Endometrium (tissue), 2 donors: ENCODE results near the gene THSD4.

Experiments
- FAIRE-seq: peaks from 2 replicates; lab custom pipeline; 2012; peaks lifted over from hg19 to GRCh38; lab: Jason Lieb, UNC
- donor health status: control.
- donor health status: control.

The THSD4 gene

GRCh38 chr15:71753346-71753745, 638.1 kb downstream of the THSD4 start:
- no peak for FAIRE-seq

DNA sequence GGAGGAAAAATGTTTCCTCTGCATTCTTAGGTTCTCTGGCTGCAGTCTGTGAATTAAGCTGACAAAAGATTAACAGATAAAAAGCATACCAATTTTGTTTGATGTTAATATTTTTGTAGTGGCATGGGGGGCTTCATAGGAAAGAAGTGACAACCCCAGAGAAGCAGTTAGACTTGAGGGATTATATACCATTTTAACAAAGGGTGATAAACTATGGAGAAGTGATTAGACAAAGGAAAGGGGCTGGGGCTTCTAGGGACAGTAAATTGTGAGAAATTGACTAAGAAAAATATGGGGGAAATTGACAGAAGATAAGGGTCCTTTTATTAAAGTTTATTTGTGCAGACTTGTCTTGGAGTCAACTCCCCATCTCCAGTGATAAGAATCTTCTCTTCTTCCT, 639.4 kb downstream of the THSD4 start:
- no peak for FAIRE-seq

DNA sequence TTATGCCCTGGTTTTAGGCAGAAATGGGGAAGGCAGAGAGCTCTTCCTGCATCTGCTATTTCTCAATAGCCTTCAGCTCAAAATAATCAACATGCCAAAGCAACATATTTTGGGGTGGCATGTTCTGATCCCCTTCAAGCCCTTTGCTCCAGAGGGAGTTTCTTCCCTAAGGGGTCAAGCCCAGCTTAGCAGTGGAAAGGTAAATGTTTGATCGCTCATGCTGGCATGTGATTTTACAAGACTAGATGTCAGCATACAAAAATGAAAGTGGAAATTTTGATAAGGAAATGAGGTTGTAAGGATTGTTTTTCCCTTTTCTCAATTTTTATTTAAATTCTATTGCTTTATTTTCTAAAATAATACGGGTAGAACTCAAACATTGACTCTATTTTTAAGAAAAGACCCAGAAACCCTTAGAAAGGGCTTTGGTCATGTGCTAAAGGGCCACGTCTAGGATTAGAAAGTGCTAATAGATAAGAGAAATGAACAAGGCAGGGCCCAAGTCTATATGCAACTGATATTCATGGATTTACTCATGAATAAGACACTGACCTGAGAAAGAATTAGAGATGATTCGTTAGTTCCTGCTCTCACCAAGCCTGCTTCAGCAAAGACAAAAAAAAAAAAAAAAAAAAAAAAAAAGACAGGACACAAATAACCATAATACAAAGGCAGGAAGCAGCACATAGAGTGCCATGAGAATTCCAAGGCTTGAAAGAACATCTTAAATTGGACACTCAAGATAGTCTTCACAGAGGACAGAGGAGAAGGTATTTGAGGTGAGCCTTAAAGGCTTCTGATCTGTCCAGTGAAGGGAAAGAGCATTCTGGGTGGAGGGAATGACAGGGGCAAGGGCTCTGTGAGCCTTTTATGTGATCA, 640.1 kb downstream of the THSD4 start:
- FAIRE-seq: no peak

DNA sequence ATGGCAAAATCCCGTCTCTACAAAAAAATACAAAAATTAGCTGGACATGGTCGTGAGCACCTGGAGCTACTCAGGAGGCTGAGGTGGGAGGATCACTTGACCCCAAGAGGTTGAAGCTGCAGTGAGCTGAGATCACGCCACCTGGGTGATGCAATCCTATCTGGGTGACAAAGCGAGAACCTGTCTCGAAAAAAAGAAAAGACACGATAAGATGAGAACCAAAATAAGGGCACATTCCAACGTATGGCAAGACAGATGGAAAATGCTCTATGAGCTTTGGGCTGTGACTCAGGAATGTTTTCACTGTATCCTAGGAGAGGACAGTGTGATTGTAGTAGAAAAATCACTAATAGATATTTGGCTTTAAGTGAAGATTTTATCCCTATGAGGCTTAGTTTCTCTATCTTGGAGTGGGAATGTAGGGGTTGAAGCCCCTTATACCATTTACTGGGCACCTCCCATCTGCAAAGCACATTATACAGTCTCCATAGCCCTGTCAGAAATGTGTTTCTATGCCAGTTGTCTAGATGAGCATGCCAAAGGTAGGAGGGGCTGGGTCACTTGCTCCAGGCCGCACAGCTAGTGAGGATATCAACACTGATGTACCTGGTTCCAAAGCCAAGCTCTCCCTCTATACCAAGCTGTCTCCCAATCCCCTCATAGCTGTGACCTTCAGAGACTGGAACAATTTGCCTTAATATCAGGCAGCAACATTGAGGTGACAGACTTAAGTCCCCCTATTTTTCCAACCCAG, 641.5 kb downstream of the THSD4 start:
- no peak for FAIRE-seq

GRCh38 chr15:71757741-71758530, 642.7 kb downstream of the THSD4 start:
- FAIRE-seq: no peak

DNA sequence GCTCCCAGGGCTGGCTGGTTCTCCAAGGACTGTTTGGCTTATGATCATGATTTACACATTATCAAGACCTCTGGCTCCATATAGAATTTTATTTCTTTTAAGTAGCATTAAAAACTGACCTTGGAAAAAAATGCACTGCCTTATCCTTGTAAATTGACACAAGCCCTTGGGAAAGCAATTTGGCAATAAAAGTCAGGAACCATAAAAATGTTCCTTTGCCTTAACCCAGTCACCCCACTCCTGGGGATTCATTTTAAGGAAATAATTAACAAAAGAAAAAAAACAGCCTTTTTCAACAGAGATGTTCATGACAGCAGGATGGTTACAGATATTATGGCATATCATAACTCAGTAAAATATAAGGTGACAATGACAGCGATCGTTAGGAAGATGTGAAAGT, 643.4 kb downstream of the THSD4 start:
- no peak for FAIRE-seq

GRCh38 chr15:71760852-71761251, 645.6 kb downstream of the THSD4 start:
- FAIRE-seq: no peak

GRCh38 chr15:71761649-71762048, 646.4 kb downstream of the THSD4 start:
- FAIRE-seq: no peak

DNA sequence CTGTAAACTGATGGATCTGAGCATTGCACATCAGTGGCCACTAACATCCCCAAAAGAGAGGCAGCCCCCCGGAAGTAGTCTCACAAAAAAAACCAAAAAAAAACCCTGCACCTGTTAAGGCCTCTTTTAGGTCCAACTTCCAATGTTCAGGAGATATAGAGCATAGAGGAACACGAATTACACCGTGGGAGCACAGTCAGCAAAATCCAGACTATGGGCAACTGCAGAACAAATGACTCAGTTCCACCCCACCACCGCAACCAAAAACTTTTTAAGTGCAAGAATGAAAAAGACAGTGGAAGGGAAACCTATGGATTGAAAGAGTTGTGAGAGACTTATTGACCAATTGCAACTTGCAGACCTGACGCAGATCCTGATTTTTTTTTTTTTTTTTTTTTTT, 652.9 kb downstream of the THSD4 start:
- no peak for FAIRE-seq

DNA sequence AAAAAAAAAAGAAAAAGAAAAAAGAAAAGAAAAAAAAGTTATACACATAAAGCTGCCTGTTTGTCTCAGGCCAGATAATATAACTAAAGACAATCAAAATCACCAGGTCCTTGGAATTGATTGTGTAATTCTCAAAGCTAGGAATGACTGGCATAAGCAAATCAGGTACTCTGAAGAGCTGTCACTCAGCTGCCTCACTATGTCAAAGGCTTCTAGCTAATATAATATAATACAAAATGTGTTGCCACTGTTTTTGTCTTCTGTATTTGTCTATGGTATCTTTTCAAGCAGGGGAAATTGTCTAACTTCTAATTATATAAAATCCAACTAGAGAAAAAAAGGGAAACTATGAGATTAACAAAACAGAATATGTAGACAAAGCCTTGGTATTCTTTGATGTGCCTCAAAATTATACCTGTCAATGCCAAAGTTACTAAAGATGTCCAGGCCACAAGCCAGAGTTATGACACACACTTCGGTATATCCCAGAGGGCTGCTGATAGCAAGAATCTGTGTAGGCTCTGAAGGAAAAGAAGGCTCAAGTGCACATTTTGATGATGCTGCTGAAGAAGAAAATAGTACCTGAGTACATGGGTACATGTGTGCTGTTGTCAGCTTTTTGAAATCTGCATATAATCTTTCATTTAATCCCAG, 658.1 kb downstream of the THSD4 start:
- no peak for FAIRE-seq

DNA sequence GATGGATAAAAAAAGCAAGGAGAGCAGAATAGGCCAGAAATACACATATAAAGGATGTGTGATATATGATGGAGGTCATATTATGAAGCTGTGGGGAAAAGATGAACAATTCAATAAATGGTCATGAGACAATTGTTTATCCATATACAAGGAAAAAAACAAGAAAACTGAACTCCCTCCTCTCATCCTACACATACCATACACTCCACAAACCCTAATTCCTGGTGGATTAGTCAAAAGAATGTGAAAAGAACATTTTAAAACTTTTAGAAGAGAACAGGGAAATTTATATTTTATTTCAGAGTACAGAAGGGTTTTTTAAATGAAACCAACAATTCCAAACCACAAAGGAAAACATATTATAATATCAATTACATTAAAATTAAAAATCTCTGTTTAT, 660.6 kb downstream of the THSD4 start:
- FAIRE-seq: no peak

DNA sequence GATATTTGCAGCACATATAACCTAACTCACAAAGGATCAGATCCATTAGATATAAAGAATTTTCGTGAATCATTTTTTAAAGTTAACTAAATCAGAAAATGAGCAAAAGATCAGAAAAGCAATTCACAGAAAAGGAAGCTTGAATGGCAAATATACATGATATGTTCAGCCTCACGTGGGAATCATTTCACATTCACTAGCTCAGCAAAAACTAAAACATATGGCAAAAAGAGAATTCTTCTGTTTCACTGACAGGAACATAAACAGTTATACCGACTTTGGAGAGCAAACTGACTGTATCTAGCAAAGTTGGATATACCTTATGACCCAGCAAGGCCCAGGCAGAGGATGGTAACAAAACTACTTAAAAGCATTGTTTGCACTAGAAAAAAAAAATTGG, 661.0 kb downstream of the THSD4 start:
- no peak for FAIRE-seq

GRCh38 chr15:71777216-71777943, 662.1 kb downstream of the THSD4 start:
- FAIRE-seq: no peak

DNA sequence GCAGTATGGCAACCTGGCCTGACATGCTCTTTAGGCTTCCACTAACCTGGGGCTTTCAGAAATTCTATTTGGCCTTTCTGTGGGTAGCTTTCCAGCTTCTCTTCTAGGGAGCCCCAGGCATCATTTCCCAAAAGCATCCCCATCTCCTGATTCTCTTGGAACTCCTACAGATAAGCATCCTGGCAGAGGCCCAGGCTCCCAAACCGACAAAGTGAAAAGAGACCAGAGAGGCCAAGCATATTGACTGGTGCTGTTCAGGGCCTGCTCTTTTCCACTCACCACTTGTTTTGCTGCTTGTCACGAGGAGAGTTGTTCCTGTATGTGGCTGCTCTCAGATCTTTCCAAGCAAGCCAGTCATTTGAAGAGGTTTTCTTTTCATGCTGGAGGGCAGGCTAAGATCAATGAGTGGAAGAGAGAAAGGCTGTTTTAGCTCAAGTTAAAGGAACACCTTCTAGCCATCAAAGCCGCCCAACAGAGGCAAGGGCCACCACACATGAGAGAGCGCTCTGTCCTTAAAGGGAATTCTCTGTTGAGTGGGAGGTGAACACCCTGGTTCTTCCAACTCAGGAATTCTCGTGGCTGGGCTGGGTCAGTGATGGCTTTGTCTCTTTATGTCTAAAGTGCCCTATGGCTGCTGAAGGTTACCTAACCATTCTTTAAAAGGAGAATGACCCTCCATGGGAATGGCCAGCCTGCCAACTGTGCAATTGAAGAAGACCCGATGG, 664.0 kb downstream of the THSD4 start:
- no peak for FAIRE-seq

GRCh38 chr15:71780115-71780976, 665.1 kb downstream of the THSD4 start:
- no peak for FAIRE-seq

- FAIRE-seq: no peak
These were observed 666.1 kb downstream of the THSD4 start for GRCh38 chr15:71781179-71781964.

- no peak for FAIRE-seq
These were observed 666.6 kb downstream of the THSD4 start for GRCh38 chr15:71781965-71782265.

- no peak for FAIRE-seq
These were observed 667.3 kb downstream of the THSD4 start for GRCh38 chr15:71782422-71783165.
